Rectal smooth muscle tissue (tissue), 1 donor: ENCODE results near the gene PTDSS2.

Experiments
- H3K27ac ChIP-seq: one replicate; pipeline ENCODE4 v1.7.0; 2013; ENCODE audit warnings: low read depth, low read length, inconsistent platforms
- H3K27me3 ChIP-seq: one replicate; pipeline ENCODE4 v1.7.0; 2013; ENCODE audit warnings: low read length; ENCODE audit not compliant: control insufficient read depth, insufficient read depth
- H3K36me3 ChIP-seq: one replicate; pipeline ENCODE4 v1.7.0; 2013; ENCODE audit warnings: low read length; ENCODE audit not compliant: control insufficient read depth, insufficient read depth
- H3K4me1 ChIP-seq: one replicate; pipeline ENCODE4 v1.7.0; 2013; ENCODE audit warnings: low read length; ENCODE audit not compliant: control insufficient read depth, insufficient read depth
- H3K4me3 ChIP-seq: one replicate; pipeline ENCODE4 v1.7.0; 2013; ENCODE audit warnings: low read length
- H3K9ac ChIP-seq: one replicate; pipeline ENCODE4 v1.7.0; 2013; ENCODE audit warnings: low read length

PTDSS2 gene

DNA sequence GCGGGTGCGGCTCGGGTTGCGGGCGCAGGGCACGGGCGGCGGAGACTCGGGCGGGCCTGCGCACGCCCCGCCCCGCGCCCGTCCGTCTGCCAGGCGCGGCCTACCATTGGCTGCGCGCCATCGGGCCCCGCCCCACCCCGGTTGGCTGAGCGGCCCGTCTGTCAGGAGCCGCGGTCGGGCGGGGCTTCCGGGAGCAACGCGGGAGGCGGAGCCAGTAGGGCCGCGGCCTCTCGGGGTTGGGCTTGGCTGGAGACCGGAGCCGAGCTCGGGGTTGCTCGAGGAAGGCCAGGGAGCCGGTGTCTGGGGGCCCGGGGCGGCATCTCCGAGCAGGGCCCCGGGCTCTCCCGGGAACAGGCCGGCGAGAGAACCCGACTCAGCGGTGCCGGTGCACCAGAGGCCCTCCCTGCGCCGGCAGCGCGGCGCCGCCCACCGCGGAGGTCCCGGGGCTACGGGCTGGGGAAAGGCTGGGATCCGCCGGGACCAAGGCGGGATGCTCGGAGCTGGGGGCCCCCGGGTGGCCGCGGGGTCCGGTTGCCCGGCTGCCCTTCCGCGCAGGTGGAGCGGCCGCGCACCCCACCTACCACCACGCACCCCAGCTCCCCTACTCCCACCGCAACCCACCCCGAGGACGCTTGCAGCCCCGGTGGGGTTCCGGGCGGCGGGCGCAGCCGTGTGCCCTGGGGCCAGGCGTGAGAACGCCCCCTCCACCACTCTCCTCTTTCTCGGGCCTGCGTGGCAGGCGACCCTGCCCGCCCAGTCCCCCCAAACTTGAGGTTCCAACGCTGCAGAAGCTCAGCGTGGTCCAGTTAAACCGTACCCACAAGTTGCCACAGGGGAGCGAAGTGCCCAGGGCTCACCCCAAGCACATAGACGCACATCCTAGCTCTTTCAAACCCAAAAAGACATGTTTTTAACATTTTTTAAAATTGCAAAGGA is 85.7 kb downstream of the PTDSS2 start, which contains the start of gene HRAS:
Gene HRAS, minus strand, starts transcription at position 58 of the 936 bp plus-strand sequence.
- H3K4me3 ChIP-seq = peak within 1 kb of the TSS; percentile 78
- H3K27ac ChIP-seq = peak within 1 kb of the TSS; percentile 32
- peaks cover 12% of the 10 kb centered on the region for H3K36me3 ChIP-seq
- H3K9ac ChIP-seq = peak within 1 kb of the TSS; percentile 49
- H3K27me3 ChIP-seq = peaks cover 4% of the 10 kb centered on the region
- peaks cover 7% of the 10 kb centered on the region for H3K4me1 ChIP-seq

DNA sequence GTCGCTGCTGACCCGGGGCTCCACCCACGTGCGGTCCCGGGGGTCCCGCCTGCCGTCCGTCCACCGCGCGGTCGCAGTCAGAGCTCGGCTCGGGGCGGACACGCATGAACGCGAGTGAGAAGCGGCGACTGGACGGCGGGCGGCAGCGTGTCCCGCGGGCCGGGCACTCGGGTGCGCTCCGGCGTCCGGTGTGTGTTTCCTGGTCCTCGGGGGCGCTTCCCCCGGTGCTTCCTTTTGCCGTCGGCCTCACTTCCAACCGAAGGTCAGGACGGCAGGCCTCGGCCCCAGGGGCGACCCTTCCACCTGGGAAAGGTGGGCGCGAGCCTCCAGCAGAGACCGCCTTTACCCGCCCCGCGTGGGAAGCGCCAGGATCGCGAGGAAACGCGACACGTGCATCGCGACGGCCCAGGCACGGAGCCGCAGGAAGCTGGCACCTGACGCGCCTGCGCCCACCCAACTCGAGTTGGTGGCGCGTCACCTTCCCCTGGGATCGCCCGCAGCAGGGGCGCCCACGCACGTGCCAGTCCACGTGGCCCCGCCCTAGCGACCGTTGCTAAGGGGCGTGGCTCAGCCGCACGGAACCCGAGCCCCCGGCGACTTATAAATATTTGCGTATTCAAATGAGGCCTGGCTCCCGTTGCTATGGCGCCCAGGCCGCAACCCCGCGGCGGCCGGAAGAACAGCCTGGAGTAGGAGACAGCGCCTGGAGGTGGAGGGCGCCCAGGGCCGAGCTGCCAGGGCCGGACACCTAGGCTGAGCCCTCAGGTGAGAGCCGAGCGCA is 87.0 kb downstream of the PTDSS2 start, which contains the start of gene LRRC56:
Gene LRRC56, plus strand, starts transcription at position 687 of the 781 bp plus-strand sequence. CDS start 3,158 bp downstream, outside the sequence.
- no peak within 1 kb of the TSS for H3K27ac ChIP-seq
- peaks cover 4% of the 10 kb centered on the region for H3K27me3 ChIP-seq
- H3K9ac ChIP-seq = peak within 1 kb of the TSS; percentile 17
- H3K4me3 ChIP-seq = peak within 1 kb of the TSS; percentile 55
- peaks cover 12% of the 10 kb centered on the region for H3K36me3 ChIP-seq
- peaks cover 7% of the 10 kb centered on the region for H3K4me1 ChIP-seq

DNA sequence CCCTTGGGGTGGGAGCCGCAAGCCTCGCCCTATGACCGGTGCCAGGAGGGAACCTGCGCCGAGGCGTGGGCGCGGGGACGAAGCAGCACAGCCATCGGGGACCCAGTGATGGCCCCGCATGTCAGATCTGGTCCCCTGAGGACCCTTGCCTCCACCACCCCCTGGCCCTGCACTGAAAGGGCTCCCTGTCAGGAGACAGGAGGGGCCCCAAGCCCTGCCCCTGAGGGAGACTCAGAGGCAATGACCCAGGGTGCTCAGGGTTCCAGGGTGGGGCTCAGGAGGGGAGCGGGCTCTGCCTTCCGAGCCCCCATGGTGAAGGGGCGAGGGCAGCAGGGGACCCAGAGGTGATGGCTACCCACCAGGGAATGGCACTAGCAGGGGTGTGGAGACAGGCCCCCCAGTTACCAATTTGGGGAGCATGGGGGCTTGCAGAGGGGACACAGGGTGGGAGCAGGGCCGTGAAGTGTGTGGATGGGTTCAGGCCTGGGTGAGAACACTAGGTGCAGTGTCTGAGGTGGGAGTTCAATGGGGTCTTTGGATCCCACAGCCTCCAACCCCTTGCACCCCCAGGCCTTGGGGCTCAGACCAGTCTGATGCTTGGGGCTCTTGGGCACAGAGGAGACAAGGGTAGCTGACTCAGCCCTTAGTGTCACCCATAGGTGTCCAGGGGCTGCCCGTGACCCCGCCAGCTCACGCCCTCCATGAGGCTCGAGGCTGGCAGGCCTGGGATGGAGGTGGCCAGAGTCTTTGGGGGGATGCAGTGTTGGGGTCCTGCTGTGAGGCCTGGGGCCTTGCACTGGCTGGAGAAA is 87.7 kb downstream of the PTDSS2 start:
- Histone ChIP-seq H3K4me1 (peaks cover 7% of the 10 kb centered on the region), H3K4me3 (peak overlapping the region; percentile 55), H3K36me3 (peaks cover 5% of the 10 kb centered on the region), H3K27me3 (peaks cover 4% of the 10 kb centered on the region), H3K27ac (no peak overlapping the region), H3K9ac (no peak overlapping the region)

DNA sequence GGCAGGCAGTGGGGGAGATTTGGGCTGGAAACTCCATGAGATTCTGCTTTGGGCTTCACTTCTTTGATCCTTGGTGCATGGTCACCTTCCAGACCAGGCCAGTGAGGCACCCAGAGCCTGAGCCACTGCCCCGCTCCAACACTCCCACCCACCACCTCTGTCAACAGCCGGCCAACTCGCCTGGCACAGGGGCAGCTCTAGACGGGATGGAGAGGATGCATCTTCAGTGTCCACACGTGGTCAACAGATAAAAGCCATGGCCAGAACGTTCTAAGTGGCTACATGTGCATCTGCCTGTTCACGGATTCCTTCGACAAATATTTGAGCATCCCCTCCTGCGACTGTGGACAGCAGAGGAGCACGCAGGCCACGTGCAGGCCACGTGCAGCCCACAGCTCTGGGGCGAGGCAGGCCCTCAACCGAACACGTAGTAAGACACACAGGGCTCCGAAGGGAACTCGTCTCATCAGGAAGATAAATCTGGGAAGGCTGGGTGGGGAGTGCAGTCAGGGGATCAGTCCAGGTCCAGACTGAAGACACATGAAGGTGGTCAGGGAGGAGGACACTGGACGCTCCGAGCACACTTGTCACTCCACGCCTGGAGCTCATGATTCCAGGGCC is 88.5 kb downstream of the PTDSS2 start:
- peaks cover 7% of the 10 kb centered on the region for H3K4me1 ChIP-seq
- peaks cover 4% of the 10 kb centered on the region for H3K27me3 ChIP-seq
- H3K27ac ChIP-seq = no peak overlapping the region
- H3K9ac ChIP-seq = no peak overlapping the region
- H3K36me3 ChIP-seq = peaks cover under 1% of the 10 kb centered on the region
- no peak overlapping the region for H3K4me3 ChIP-seq

DNA sequence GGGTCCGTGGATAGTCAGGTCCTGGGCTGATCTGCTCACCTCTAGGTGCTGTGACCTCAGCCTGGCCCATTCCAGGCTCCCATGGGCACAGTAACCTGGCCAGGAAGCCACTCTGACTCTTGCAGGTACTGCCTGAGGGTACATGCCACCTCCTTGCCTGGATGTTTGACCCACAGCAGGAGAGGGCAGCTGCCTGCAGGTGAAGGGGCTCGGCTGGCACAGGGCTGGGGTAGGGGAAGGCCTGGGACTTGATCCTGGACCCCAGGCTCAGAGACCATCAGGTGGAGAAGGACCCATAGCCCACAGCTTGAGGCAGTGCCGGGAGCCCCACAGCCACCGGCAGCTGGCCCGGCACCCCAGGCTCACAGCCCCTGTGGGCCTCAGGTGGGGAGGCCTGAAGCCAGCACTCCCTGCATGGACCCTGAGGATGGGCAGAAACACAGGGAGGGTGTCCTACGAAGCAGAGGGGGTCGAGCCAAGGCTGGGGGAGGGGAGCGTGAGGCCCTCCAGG is 89.9 kb downstream of the PTDSS2 start:
- Histone ChIP-seq H3K4me1 (no peaks in the 10 kb centered on the region), H3K36me3 (no peaks in the 10 kb centered on the region), H3K27me3 (peaks cover 4% of the 10 kb centered on the region), H3K4me3 (no peak overlapping the region), H3K9ac (no peak overlapping the region), H3K27ac (no peak overlapping the region)
